ENCODE data around the gene CASZ1.

CASZ1 gene

GRCh38 chr1:10736634-10737586 is 59.5 kb downstream of the CASZ1 start:
- Histone ChIP-seq H3K4me3 (ENCODE audit: insufficient read depth, low read length, poor library complexity, severe bottlenecking) (no peak overlapping the region), H3K36me3 (ENCODE audit: low read length) (no peaks in the 10 kb centered on the region), H3K9me2 (replicated peaks; ENCODE audit: insufficient read depth, low read length) (no peaks in the 10 kb centered on the region), H4K20me1 (ENCODE audit: low read depth, low read length) (no peaks in the 10 kb centered on the region), H3K79me2 (ENCODE audit: insufficient read depth, low read length) (no peaks in the 10 kb centered on the region), H3K27ac (ENCODE audit: low read depth, low read length) (no peak overlapping the region), H3K9me3 (ENCODE audit: insufficient read depth, low read length) (no peaks in the 10 kb centered on the region), H3F3A (ENCODE audit: insufficient read depth) (no peaks in the 10 kb centered on the region), H3K4me2 (ENCODE audit: low read depth, low read length, poor library complexity, severe bottlenecking) (no peak overlapping the region), H3K9ac (ENCODE audit: low read length) (no peak overlapping the region), H2AFZ (ENCODE audit: low read depth, low read length, severe bottlenecking) (no peak overlapping the region), H3K27me3 (ENCODE audit: low read length) (no peaks in the 10 kb centered on the region)
- no peak for TF ChIP-seq CTCF (IDR thresholded peaks at IDR 0.05; ENCODE audit: insufficient read depth, low read length, poor library complexity, severe bottlenecking)
- TF ChIP-seq EZH2phosphoT487 (conservative IDR thresholded peaks at IDR 0.05; ENCODE audit: low read length), result no peak

DNA sequence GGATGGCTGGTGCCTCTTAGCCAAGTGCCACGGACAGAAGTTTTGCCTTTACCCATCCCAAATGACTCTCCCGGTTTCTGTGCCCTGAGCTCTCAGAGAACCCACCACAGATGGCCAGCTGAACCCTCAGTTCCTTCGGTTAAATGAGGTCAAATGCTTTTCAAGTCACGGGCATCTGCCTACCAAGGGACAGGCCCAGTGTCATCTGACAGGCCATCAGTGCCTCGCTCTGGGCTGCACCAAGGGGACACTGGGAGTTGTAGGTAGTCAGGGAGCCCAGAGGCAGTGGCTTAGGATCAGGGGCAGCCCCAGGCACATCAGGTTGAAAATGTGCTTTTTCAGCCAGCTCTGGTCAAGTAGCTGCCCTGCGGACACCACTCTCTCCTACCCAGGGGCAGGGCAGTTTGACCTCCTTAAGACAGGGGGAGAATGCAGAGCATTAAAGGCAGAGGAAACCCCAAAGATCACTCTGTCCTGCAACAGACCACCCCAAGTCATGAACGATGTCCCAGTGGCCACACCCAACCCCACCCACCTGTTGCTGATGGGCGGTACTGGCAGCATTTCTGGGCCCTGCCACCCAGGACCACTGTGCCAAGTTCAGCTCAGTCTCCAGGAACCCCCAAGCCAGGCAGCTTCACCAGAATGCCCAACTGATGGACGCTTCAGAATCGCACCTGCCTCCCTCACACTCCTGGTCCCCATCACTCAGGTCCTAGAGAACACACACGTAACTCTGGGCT is 60.7 kb downstream of the CASZ1 start:
- no peak overlapping the region for H3K27ac ChIP-seq (ENCODE audit: low read depth, low read length)

GRCh38 chr1:10734962-10735544 is 61.4 kb downstream of the CASZ1 start:
- Histone ChIP-seq H3K4me2 (ENCODE audit: low read depth, low read length, poor library complexity, severe bottlenecking) (no peak overlapping the region), H3K9me3 (ENCODE audit: insufficient read depth, low read length) (no peaks in the 10 kb centered on the region), H3K36me3 (ENCODE audit: low read length) (no peaks in the 10 kb centered on the region), H3K9ac (ENCODE audit: low read length) (no peak overlapping the region), H3K27me3 (ENCODE audit: low read length) (no peaks in the 10 kb centered on the region), H3F3A (ENCODE audit: insufficient read depth) (no peaks in the 10 kb centered on the region), H2AFZ (ENCODE audit: low read depth, low read length, severe bottlenecking) (no peak overlapping the region), H3K4me3 (ENCODE audit: insufficient read depth, low read length, poor library complexity, severe bottlenecking) (no peak overlapping the region), H3K9me2 (replicated peaks; ENCODE audit: insufficient read depth, low read length) (no peaks in the 10 kb centered on the region), H4K20me1 (ENCODE audit: low read depth, low read length) (no peaks in the 10 kb centered on the region), H3K27ac (ENCODE audit: low read depth, low read length) (no peak overlapping the region), H3K79me2 (ENCODE audit: insufficient read depth, low read length) (no peaks in the 10 kb centered on the region)
- no peak for TF ChIP-seq CTCF (IDR thresholded peaks at IDR 0.05; ENCODE audit: insufficient read depth, low read length, poor library complexity, severe bottlenecking)
- TF ChIP-seq EZH2phosphoT487 (conservative IDR thresholded peaks at IDR 0.05; ENCODE audit: low read length), result no peak

More for the DNA sequence above, 60.7 kb downstream of the CASZ1 start:
- Histone ChIP-seq H4K20me1 (ENCODE audit: low read depth, low read length) (no peaks in the 10 kb centered on the region), H3K9me2 (replicated peaks; ENCODE audit: insufficient read depth, low read length) (no peaks in the 10 kb centered on the region), H3K27me3 (ENCODE audit: low read length) (no peaks in the 10 kb centered on the region), H3K79me2 (ENCODE audit: insufficient read depth, low read length) (no peaks in the 10 kb centered on the region), H3K4me2 (ENCODE audit: low read depth, low read length, poor library complexity, severe bottlenecking) (no peak overlapping the region), H3K36me3 (ENCODE audit: low read length) (no peaks in the 10 kb centered on the region), H3K9me3 (ENCODE audit: insufficient read depth, low read length) (no peaks in the 10 kb centered on the region), H2AFZ (ENCODE audit: low read depth, low read length, severe bottlenecking) (no peak overlapping the region), H3K9ac (ENCODE audit: low read length) (no peak overlapping the region), H3F3A (ENCODE audit: insufficient read depth) (no peaks in the 10 kb centered on the region), H3K4me3 (ENCODE audit: insufficient read depth, low read length, poor library complexity, severe bottlenecking) (no peak overlapping the region)
- no peak for TF ChIP-seq EZH2phosphoT487 (conservative IDR thresholded peaks at IDR 0.05; ENCODE audit: low read length)
- no peak for TF ChIP-seq CTCF (IDR thresholded peaks at IDR 0.05; ENCODE audit: insufficient read depth, low read length, poor library complexity, severe bottlenecking)
